Neural cell (in vitro differentiated cells): ENCODE results near the gene RAE1. TPM values are rescaled to one million over a fixed set of nuclear protein-coding genes. Genes with fewer than 3 reads are reported as not detected.

Experiments used
- H2AFZ ChIP-seq: fragments of 200-600, 300-800 bp; sonication (generic), shearing (Covaris generic); 2 replicates; pipeline ENCODE4 v1.6.0; 2014; ENCODE audit warnings: low read depth, mild to moderate bottlenecking, antibody characterized with exemption, low read length, moderate library complexity
- H3F3A ChIP-seq: fragments of 200-600 bp; shearing (Covaris generic); 2 replicates; pipeline ENCODE4 v1.6.1; 2016; ENCODE audit warnings: mild to moderate bottlenecking, moderate library complexity, mixed read lengths, antibody characterized with exemption, low read length; ENCODE audit not compliant: insufficient read depth, poor library complexity, severe bottlenecking
- H3K27ac ChIP-seq: fragments of 200-600, 300-800 bp; sonication (generic), shearing (Covaris generic); 2 replicates; pipeline ENCODE4 v1.5.1; 2014; ENCODE audit warnings: mild to moderate bottlenecking, low read length, moderate library complexity
- H3K27me3 ChIP-seq: fragments of 300-800, 200-600 bp; sonication (generic), shearing (Covaris generic); 2 replicates; pipeline ENCODE4 v1.6.0; 2014; ENCODE audit warnings: mild to moderate bottlenecking, low read depth, low read length, moderate library complexity; ENCODE audit not compliant: insufficient read depth
- H3K36me3 ChIP-seq: fragments of 300-800, 200-600 bp; sonication (generic), shearing (Covaris generic); 2 replicates; pipeline ENCODE4 v1.5.1; 2014; ENCODE audit warnings: mild to moderate bottlenecking, antibody characterized with exemption, low read length, moderate library complexity; ENCODE audit not compliant: insufficient read depth
- H3K4me2 ChIP-seq: fragments of 300-800, 200-600 bp; sonication (generic), shearing (Covaris generic); 2 replicates; pipeline ENCODE4 v1.6.0; 2014; ENCODE audit warnings: mild to moderate bottlenecking, low read length
- H3K4me3 ChIP-seq: fragments of 300-800, 200-600 bp; sonication (generic), shearing (Covaris generic); 2 replicates; pipeline ENCODE4 v1.5.1; 2014; ENCODE audit warnings: mild to moderate bottlenecking, low read length, moderate library complexity
- H3K79me2 ChIP-seq: fragments of 200-600 bp; shearing (Covaris generic); replicated peaks from 2 replicates; pipeline ENCODE4 v1.6.0; 2014; ENCODE audit warnings: mild to moderate bottlenecking, low read length, moderate library complexity; ENCODE audit not compliant: insufficient read depth
- H3K9ac ChIP-seq: fragments of 300-800, 200-600 bp; sonication (generic), shearing (Covaris generic); 2 replicates; pipeline ENCODE4 v1.6.1; 2016; ENCODE audit warnings: mild to moderate bottlenecking, low read length, mixed read lengths
- H3K9me2 ChIP-seq: fragments of 200-600 bp; shearing (Covaris generic); 2 replicates; pipeline ENCODE4 v1.6.1; 2016; ENCODE audit warnings: mild to moderate bottlenecking, low read length, mixed read lengths; ENCODE audit not compliant: insufficient read depth
- H3K9me3 ChIP-seq: fragments of 200-600, 300-800 bp; sonication (generic), shearing (Covaris generic); 2 replicates; pipeline ENCODE4 v1.6.1; 2016; ENCODE audit warnings: mild to moderate bottlenecking, mixed run types, low read length, moderate library complexity, mixed read lengths
- H4K20me1 ChIP-seq: fragments of 200-600 bp; shearing (Covaris generic); 2 replicates; pipeline ENCODE4 v1.6.1; 2016; ENCODE audit warnings: mild to moderate bottlenecking, mixed run types; ENCODE audit not compliant: insufficient read depth
- EP300 ChIP-seq: fragments of 450-650 bp; conservative IDR thresholded peaks from 2 replicates; pipeline ENCODE4 v1.6.1; 2014; ENCODE audit warnings: antibody characterized with exemption, mild to moderate bottlenecking, moderate library complexity; ENCODE audit not compliant: poor library complexity, severe bottlenecking
- EZH2 ChIP-seq: fragments of 200-600, 300-800 bp; shearing (Covaris generic), sonication (generic); IDR thresholded peaks from 2 replicates; pipeline ENCODE4 v1.6.1; 2014; ENCODE audit warnings: antibody characterized with exemption, low read length, borderline replicate concordance, mild to moderate bottlenecking; ENCODE audit not compliant: insufficient read depth, poor library complexity, severe bottlenecking
- MXI1 ChIP-seq: fragments of 450-650 bp; conservative IDR thresholded peaks from 2 replicates; pipeline ENCODE4 v1.6.1; 2014; ENCODE audit warnings: antibody characterized with exemption, mild to moderate bottlenecking; ENCODE audit not compliant: poor library complexity, severe bottlenecking
- POLR2AphosphoS5 ChIP-seq: IDR thresholded peaks from 2 replicates; pipeline ENCODE4 v1.6.1; 2012
- RAD21 ChIP-seq: fragments of 450-650 bp; conservative IDR thresholded peaks from 2 replicates; pipeline ENCODE4 v1.6.1; 2014; ENCODE audit warnings: antibody characterized with exemption, mild to moderate bottlenecking, moderate library complexity
- REST ChIP-seq: IDR thresholded peaks from 2 replicates; pipeline ENCODE4 v1.6.1; 2012; ENCODE audit warnings: borderline replicate concordance
- SMC3 ChIP-seq: fragments of 450-650 bp; conservative IDR thresholded peaks from 2 replicates; pipeline ENCODE4 v1.6.1; 2014; ENCODE audit warnings: antibody characterized with exemption, mild to moderate bottlenecking, moderate library complexity; ENCODE audit not compliant: poor library complexity
- TAF1 ChIP-seq: IDR thresholded peaks from 2 replicates; pipeline ENCODE4 v1.6.1; 2012; ENCODE audit warnings: low read depth
- polyA plus RNA-seq: library from polyadenylated mRNA; depleted of rRNA; stranded (reverse); fragments of >200 nt; gene quantifications from 2 replicates; pipeline ENCODE4 v1.2.3, GENCODE V29; 2014
- TF ChIP-seq, protein P1 (sequence below): fragments of 450-650 bp; IDR thresholded peaks from 2 replicates; pipeline ENCODE4 v1.5.1; 2014; ENCODE audit warnings: antibody characterized with exemption, mild to moderate bottlenecking, moderate library complexity; ENCODE audit not compliant: poor library complexity, severe bottlenecking

Gene RAE1
- polyA plus RNA-seq, 1 donor from 2014 or later, result 134 TPM

- no peaks in the 10 kb centered on the region for H3K9me2 ChIP-seq
- no peaks in the 10 kb centered on the region for H3K27me3 ChIP-seq
- H3K4me2 ChIP-seq, result no peak overlapping the region
- TF ChIP-seq, protein P1, sequence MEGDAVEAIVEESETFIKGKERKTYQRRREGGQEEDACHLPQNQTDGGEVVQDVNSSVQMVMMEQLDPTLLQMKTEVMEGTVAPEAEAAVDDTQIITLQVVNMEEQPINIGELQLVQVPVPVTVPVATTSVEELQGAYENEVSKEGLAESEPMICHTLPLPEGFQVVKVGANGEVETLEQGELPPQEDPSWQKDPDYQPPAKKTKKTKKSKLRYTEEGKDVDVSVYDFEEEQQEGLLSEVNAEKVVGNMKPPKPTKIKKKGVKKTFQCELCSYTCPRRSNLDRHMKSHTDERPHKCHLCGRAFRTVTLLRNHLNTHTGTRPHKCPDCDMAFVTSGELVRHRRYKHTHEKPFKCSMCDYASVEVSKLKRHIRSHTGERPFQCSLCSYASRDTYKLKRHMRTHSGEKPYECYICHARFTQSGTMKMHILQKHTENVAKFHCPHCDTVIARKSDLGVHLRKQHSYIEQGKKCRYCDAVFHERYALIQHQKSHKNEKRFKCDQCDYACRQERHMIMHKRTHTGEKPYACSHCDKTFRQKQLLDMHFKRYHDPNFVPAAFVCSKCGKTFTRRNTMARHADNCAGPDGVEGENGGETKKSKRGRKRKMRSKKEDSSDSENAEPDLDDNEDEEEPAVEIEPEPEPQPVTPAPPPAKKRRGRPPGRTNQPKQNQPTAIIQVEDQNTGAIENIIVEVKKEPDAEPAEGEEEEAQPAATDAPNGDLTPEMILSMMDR, result no peak
- TF ChIP-seq EP300 (no peak), MXI1 (no peak), POLR2AphosphoS5 (no peak), TAF1 (no peak), RAD21 (no peak), SMC3 (no peak), EZH2 (no peak), REST (no peak)
- no peaks in the 10 kb centered on the region for H3K79me2 ChIP-seq
- no peak overlapping the region for H3K4me3 ChIP-seq
- no peak overlapping the region for H3K27ac ChIP-seq
- H3K9me3 ChIP-seq, result no peaks in the 10 kb centered on the region
- no peaks in the 10 kb centered on the region for H3K36me3 ChIP-seq
- H3F3A ChIP-seq, result no peaks in the 10 kb centered on the region
- no peak overlapping the region for H3K9ac ChIP-seq
- H2AFZ ChIP-seq, result no peak overlapping the region
- H4K20me1 ChIP-seq, result no peaks in the 10 kb centered on the region
Observed at GRCh38 chr20:57398901-57399535, 48.0 kb downstream of the RAE1 start.

GRCh38 chr20:57399587-57400155 lies 48.6 kb downstream of the RAE1 start:
- Histone ChIP-seq H3K79me2 (no peaks in the 10 kb centered on the region), H3K9ac (no peak overlapping the region), H3K27me3 (no peaks in the 10 kb centered on the region), H4K20me1 (no peaks in the 10 kb centered on the region), H3K9me3 (no peaks in the 10 kb centered on the region), H3K36me3 (no peaks in the 10 kb centered on the region), H3K4me3 (no peak overlapping the region), H2AFZ (no peak overlapping the region), H3K9me2 (no peaks in the 10 kb centered on the region), H3K27ac (no peak overlapping the region), H3F3A (no peaks in the 10 kb centered on the region), H3K4me2 (no peak overlapping the region)
- TF ChIP-seq MXI1, result no peak
- TF ChIP-seq EP300, result no peak
- TF ChIP-seq POLR2AphosphoS5, result no peak
- TF ChIP-seq, protein P1, result no peak
- no peak for TF ChIP-seq RAD21
- no peak for TF ChIP-seq EZH2
- TF ChIP-seq REST, result no peak
- TF ChIP-seq TAF1, result no peak
- no peak for TF ChIP-seq SMC3
